CD4-positive, alpha-beta T cell (primary cell): Measurements from ENCODE around the gene MED27. TPM values are rescaled to one million over a fixed set of nuclear protein-coding genes. Genes with fewer than 3 reads are reported as not detected.

Source experiments
- ATAC-seq: fragments of 200-7000 bp; cut with Tn5 transposase; one replicate; pipeline ENCODE4 v1.10.0; 2022; ENCODE audit warnings: mild to moderate bottlenecking; ENCODE audit not compliant: poor library complexity
- CTCF ChIA-PET: fragments of 350-600 bp; sonication (Branson Sonifier 250); formaldehyde crosslinking; loops from one replicate; lab custom pipeline; 2021; ENCODE audit warnings: antibody characterized with exemption, inconsistent platforms; lab: Charles Lee
- POLR2A ChIA-PET: fragments of 350-600 bp; sonication (Branson Sonifier 250); formaldehyde crosslinking; loops from one replicate; lab custom pipeline; 2021; ENCODE audit warnings: antibody characterized with exemption, inconsistent platforms; lab: Charles Lee
- DNase-seq, 14 experiments: peaks; one replicate each; pipeline ENCODE4 v3.0.0-alpha.2; 2013 to 2020; ENCODE audit warnings: mixed read lengths in 2 of 14
- H3K27ac ChIP-seq, 2 donors: one replicate each; pipeline versions ENCODE4 v1.5.1 to v1.7.0; 2013; ENCODE audit warnings: low read length in 2 of 2, low read depth in 1 of 2, mild to moderate bottlenecking in 1 of 2
- H3K27me3 ChIP-seq, 2 experiments: 1 replicate in 1 of 2; 2 replicates in 1 of 2; pipeline versions ENCODE4 v1.6.1 to v1.7.0; 2013; ENCODE audit warnings: low read length in 2 of 2, control low read depth in 1 of 2, mild to moderate bottlenecking in 1 of 2, moderate library complexity in 1 of 2; ENCODE audit not compliant: insufficient read depth in 2 of 2, control insufficient read depth in 1 of 2
- H3K36me3 ChIP-seq: one replicate; pipeline ENCODE4 v1.6.1; 2013; ENCODE audit warnings: low read length, control low read depth; ENCODE audit not compliant: insufficient read depth
- H3K4me1 ChIP-seq: one replicate; pipeline ENCODE4 v1.6.1; 2013; ENCODE audit warnings: low read length, control low read depth; ENCODE audit not compliant: insufficient read depth
- H3K4me3 ChIP-seq: one replicate; pipeline ENCODE4 v1.5.1; 2013; ENCODE audit warnings: mild to moderate bottlenecking, low read length, moderate library complexity
- H3K9me3 ChIP-seq, 2 experiments: 1 replicate in 1 of 2; 2 replicates in 1 of 2; pipeline versions ENCODE4 v1.6.1 to v1.7.0; 2013; ENCODE audit warnings: low read length in 2 of 2, mild to moderate bottlenecking in 2 of 2, control low read depth in 1 of 2, moderate library complexity in 1 of 2; ENCODE audit not compliant: control insufficient read depth in 1 of 2, insufficient read depth in 1 of 2
- H3K27ac Mint-ChIP-seq: one replicate; pipeline ENCODE4 v1.8.0; 2020; ENCODE audit warnings: mixed read lengths
- H3K27me3 Mint-ChIP-seq: one replicate; pipeline ENCODE4 v1.8.0; 2021; ENCODE audit warnings: mixed read lengths
- H3K36me3 Mint-ChIP-seq: one replicate; pipeline ENCODE4 v1.8.0; 2021; ENCODE audit warnings: low read depth, mixed read lengths
- H3K4me1 Mint-ChIP-seq: one replicate; pipeline ENCODE4 v1.8.0; 2021; ENCODE audit warnings: low read depth, mixed read lengths
- H3K4me3 Mint-ChIP-seq: one replicate; pipeline ENCODE4 v1.8.0; 2020; ENCODE audit warnings: mild to moderate bottlenecking, mixed read lengths
- H3K9me3 Mint-ChIP-seq: one replicate; pipeline ENCODE4 v1.8.0; 2020; ENCODE audit warnings: mixed read lengths
- intact Hi-C, 2 experiments: fragments of 100-400 bp; cut with DNase I in 1 of 2; cut with micrococcal nuclease in 1 of 2; formaldehyde crosslinking; loops; one replicate each; pipeline versions ENCODE4 v1.15.1 to v1.9.0; 2023 to 2025; cut with DNase I, micrococcal nuclease
- total RNA-seq, 174 experiments: library from RNA in 2 of 174; stranded (reverse) in 2 of 174; gene quantifications; one replicate each; pipeline ENCODE4 v1.2.3 and lab custom pipeline; 2021 to 2026
- TF ChIP-seq, protein P1 (sequence below): fragments of 200-600 bp; IDR thresholded peaks from one replicate; pipeline ENCODE4 v1.8.0; 2022; ENCODE audit warnings: antibody characterized with exemption, mild to moderate bottlenecking

The MED27 gene
- total RNA-seq, 2 experiments from 2014 or later: 15.0 to 17.4 TPM

- ATAC-seq (no peak), DNase-seq (no peak)
- Histone ChIP-seq H3K27ac (no peak overlapping the region), H3K9me3 (no peaks in the 10 kb centered on the region), H3K36me3 (peaks cover 11% of the 10 kb centered on the region), H3K4me1 (no peaks in the 10 kb centered on the region), H3K27me3 (no peaks in the 10 kb centered on the region), H3K4me3 (no peak overlapping the region)
- intact Hi-C loops: no loop called here
- Mint-ChIP-seq H3K36me3 (peaks cover 28% of the 10 kb centered on the region), H3K4me1 (peaks cover 12% of the 10 kb centered on the region), H3K27ac (no peak overlapping the region), H3K9me3 (no peaks in the 10 kb centered on the region), H3K27me3 (no peaks in the 10 kb centered on the region), H3K4me3 (no peak overlapping the region)
- POLR2A ChIA-PET: interaction anchor here (0.6 kb wide), 1 partner anchor 325 kb away, joined by 3 read pairs; no protein-coding TSS in a partner anchor
- TF ChIP-seq, protein P1, sequence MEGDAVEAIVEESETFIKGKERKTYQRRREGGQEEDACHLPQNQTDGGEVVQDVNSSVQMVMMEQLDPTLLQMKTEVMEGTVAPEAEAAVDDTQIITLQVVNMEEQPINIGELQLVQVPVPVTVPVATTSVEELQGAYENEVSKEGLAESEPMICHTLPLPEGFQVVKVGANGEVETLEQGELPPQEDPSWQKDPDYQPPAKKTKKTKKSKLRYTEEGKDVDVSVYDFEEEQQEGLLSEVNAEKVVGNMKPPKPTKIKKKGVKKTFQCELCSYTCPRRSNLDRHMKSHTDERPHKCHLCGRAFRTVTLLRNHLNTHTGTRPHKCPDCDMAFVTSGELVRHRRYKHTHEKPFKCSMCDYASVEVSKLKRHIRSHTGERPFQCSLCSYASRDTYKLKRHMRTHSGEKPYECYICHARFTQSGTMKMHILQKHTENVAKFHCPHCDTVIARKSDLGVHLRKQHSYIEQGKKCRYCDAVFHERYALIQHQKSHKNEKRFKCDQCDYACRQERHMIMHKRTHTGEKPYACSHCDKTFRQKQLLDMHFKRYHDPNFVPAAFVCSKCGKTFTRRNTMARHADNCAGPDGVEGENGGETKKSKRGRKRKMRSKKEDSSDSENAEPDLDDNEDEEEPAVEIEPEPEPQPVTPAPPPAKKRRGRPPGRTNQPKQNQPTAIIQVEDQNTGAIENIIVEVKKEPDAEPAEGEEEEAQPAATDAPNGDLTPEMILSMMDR: no peak
- CTCF ChIA-PET: no interaction called here
Observed at GRCh38 chr9:131879911-131880290, 199.8 kb downstream of the MED27 start.

DNA sequence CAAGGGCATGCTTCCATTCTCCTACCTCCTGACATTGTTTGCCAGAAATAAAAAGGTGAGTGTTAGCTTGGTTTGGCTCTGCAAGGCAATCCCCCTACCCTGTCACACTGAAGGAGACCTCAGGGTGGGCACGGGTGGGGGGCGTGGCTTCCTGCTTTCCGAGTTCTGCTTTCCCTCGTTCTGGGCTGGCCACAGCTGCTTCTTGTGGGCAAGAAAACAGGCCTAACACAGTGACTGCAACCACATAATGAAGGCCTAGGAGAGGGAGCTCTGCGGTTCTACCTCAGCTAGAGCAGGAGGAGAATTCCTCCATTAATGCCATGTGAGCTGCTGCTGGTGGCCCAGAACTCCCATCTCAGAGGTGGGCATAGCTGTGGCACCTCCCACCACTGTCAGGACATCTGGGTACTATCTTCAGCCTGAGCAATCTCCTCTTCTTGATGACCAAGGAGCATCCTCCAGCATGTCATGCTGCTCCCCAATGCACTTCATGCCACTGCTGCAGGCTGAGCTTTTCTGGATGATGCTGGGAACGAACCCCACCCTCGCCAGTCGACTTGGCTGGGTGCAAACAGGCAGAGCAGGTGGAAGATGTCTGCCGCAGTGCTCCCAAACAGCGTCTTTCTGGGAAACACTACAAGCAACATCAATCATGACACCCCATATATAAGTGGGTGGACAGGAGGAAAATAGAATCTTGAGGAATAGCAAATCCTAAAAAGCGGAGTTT is 200.3 kb downstream of the MED27 start:
- Histone ChIP-seq H3K4me3 (no peak overlapping the region), H3K9me3 (no peaks in the 10 kb centered on the region), H3K4me1 (no peaks in the 10 kb centered on the region), H3K36me3 (peaks cover 12% of the 10 kb centered on the region), H3K27ac (no peak overlapping the region), H3K27me3 (no peaks in the 10 kb centered on the region)
- Mint-ChIP-seq H3K9me3 (no peaks in the 10 kb centered on the region), H3K36me3 (peaks cover 27% of the 10 kb centered on the region), H3K4me3 (no peak overlapping the region), H3K27me3 (no peaks in the 10 kb centered on the region), H3K4me1 (peaks cover 12% of the 10 kb centered on the region), H3K27ac (no peak overlapping the region)
- intact Hi-C loops: no loop called here
- TF ChIP-seq, protein P1: no peak
- ChIA-PET CTCF (no interaction called here), POLR2A (interaction anchor here (0.6 kb wide), 1 partner anchor 324 kb away, joined by 3 read pairs; no protein-coding TSS in a partner anchor)
- DNase-seq (no peak), ATAC-seq (no peak)

GRCh38 chr9:131876486-131876885 is 203.2 kb downstream of the MED27 start:
- Histone ChIP-seq H3K9me3 (no peaks in the 10 kb centered on the region), H3K4me3 (no peak overlapping the region), H3K4me1 (no peaks in the 10 kb centered on the region), H3K27me3 (no peaks in the 10 kb centered on the region), H3K27ac (no peak overlapping the region), H3K36me3 (peaks cover 14% of the 10 kb centered on the region)
- peaks cover 7% of the 10 kb centered on the region for H3K36me3 Mint-ChIP-seq
- CTCF ChIA-PET: no interaction called here
- intact Hi-C loops: no loop called here
- H3K27me3 Mint-ChIP-seq: no peaks in the 10 kb centered on the region
- no peak overlapping the region for H3K27ac Mint-ChIP-seq
- H3K4me3 Mint-ChIP-seq: no peak overlapping the region
- DNase-seq: no peak
- POLR2A ChIA-PET: no interaction called here
- H3K9me3 Mint-ChIP-seq: no peaks in the 10 kb centered on the region
- ATAC-seq: no peak
- peaks cover 12% of the 10 kb centered on the region for H3K4me1 Mint-ChIP-seq
- TF ChIP-seq, protein P1: no peak
